ENCODE data around the gene YBEY.

The YBEY gene

GRCh38 chr21:46334351-46335140, 48.4 kb downstream of the YBEY start:
- no peak for DNase-seq

DNA sequence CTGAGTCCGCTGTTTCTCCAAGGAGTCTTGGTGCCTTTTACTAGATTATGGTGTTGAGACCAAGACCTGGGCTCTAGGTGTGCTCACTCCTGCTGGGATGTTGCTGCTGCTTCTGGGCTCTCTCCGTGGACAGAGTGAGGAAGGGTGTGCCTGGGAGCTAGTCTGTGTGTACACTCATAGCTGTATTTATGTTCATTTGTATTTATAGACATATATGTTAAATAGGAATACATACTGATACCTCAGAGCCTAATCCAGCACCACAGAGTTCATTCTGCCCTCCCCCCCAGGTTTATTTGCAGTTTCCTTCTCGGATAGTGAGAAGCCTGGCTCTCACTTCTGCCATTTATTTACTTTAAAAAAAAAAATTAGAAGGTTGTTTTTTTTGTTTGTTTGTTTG, 50.5 kb downstream of the YBEY start:
- no peak for DNase-seq

- no peak for DNase-seq
Measured at GRCh38 chr21:46340998-46341397, 54.9 kb downstream of the YBEY start.

- no peak for DNase-seq
Measured at GRCh38 chr21:46344219-46344915, 58.2 kb downstream of the YBEY start.

DNA sequence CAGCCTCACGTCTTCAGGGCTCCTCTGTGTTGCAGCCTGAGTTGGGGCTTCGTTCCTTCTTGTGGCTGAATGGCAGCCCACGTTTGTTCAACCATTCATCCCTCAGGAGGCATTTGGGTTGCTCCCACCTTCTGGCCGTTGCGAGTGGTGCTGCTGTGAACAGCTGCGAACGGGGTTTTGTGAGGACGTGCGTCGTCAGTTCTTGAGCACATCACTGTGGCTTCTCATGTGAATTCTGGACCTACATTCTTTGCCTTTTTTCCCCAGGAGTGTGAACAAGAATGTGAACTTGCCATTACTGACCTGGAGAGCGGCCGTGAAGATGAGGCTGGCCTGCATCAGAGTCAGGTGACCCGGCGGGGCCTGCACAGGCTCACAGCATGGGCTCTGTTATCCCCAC, 59.7 kb downstream of the YBEY start:
- DNase-seq = no peak

- DNase-seq = no peak
Measured at GRCh38 chr21:46346296-46347202, 60.4 kb downstream of the YBEY start.

DNA sequence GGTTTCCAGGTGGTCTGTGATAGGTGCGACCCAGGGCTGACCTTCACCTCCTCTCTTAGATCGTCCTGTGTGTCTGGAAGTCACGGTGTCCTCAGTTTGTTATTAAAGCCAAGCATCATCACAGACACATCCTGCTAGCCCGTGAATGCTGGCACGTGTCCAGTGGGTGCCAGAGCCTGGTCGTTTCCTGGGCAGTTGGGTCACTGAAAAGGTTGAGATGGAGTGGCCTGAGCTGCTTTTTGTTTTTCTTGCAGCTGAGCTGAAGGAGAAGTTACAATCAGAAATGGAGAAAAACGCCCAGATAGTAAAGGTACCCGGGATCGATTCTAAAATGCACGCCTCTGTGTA, 61.0 kb downstream of the YBEY start:
- DNase-seq = no peak
